SW 1271 (cell line): ENCODE data around the gene DBN1.

ENCODE experiments used
- DNase-seq, 2 experiments: peaks; one replicate each; lab custom pipeline; 2025; lab: John Stamatoyannopoulos, UW

Gene DBN1

GRCh38 chr5:177455661-177456590 lies 17.5 kb downstream of the DBN1 start:
- DNase-seq: peak; percentile 90 to 92

- peak; percentile 55 to 70 for DNase-seq
These were observed 18.3 kb downstream of the DBN1 start for GRCh38 chr5:177455036-177455660.

- peak; percentile 62 to 89 for DNase-seq
These were observed 18.9 kb downstream of the DBN1 start for GRCh38 chr5:177454397-177455035.

- DNase-seq: no peak
These were observed 19.5 kb downstream of the DBN1 start for GRCh38 chr5:177453852-177454396.

GRCh38 chr5:177452688-177453638 lies 20.5 kb downstream of the DBN1 start:
- DNase-seq: no peak

- DNase-seq: no peak
These were observed 22.6 kb downstream of the DBN1 start for GRCh38 chr5:177450667-177451424.

GRCh38 chr5:177449140-177450061 lies 24.0 kb downstream of the DBN1 start:
- DNase-seq: no peak

- DNase-seq: no peak
These were observed 25.0 kb downstream of the DBN1 start for GRCh38 chr5:177448244-177448950.

GRCh38 chr5:177447611-177448243 lies 25.7 kb downstream of the DBN1 start:
- DNase-seq: peak; percentile 92 to 95

GRCh38 chr5:177447066-177447610 lies 26.3 kb downstream of the DBN1 start:
- DNase-seq: peak in 1 of 2 experiments; percentile 42

GRCh38 chr5:177446200-177447065 lies 27.0 kb downstream of the DBN1 start, which contains the start of gene PRR7:
Gene PRR7 (plus strand): TSS chr5:177446814. CDS start chr5:177455068, 8,254 bp downstream.
- DNase-seq: peak in 1 of 2 experiments; percentile 64

- DNase-seq: no peak
These were observed 27.6 kb downstream of the DBN1 start for GRCh38 chr5:177445917-177446199.

- no peak for DNase-seq
These were observed 28.1 kb downstream of the DBN1 start for GRCh38 chr5:177445052-177445916.

GRCh38 chr5:177444106-177445051 lies 29.1 kb downstream of the DBN1 start:
- DNase-seq: no peak
